ENCODE results near the gene ETDA. TPM values are rescaled to one million over a fixed set of nuclear protein-coding genes. Genes with fewer than 3 reads are reported as not detected.
"Not testable (repeated sequence)": the region's sequence is repeated elsewhere in the genome, so short reads cannot be mapped to it uniquely, and the experiment has no call there.

The ETDA gene
- total RNA-seq, 2 donors from 2014 or later = not detected

- Histone ChIP-seq H3K27me3 (no peaks in the 10 kb centered on the region), H3K4me3 (no peak overlapping the region), H3K9ac (ENCODE audit: low read depth in 2 of 2, low read length in 2 of 2) (no peak overlapping the region), H3K36me3 (no peaks in the 10 kb centered on the region), H3K4me1 (no peaks in the 10 kb centered on the region), H3K27ac (no peak overlapping the region), H3K9me3 (no peaks in the 10 kb centered on the region)
- TF ChIP-seq CTCF (IDR thresholded peaks at IDR 0.05) = no peak
- intact Hi-C loops (cut with DNase I) = no loop called here
- DNase-seq = no peak
Measured at GRCh38 chrX:135257469-135257868, 5.6 kb downstream of the ETDA start.

GRCh38 chrX:135260976-135261375 lies 9.1 kb downstream of the ETDA start:
- DNase-seq; H3K36me3 ChIP-seq; H3K27ac ChIP-seq; H3K9me3 ChIP-seq; H3K4me1 ChIP-seq; H3K4me3 ChIP-seq; H3K9ac ChIP-seq (ENCODE audit: low read depth in 2 of 2, low read length in 2 of 2); intact Hi-C loops (cut with DNase I); H3K27me3 ChIP-seq: not testable (repeated sequence)

GRCh38 chrX:135263376-135263775 lies 11.5 kb downstream of the ETDA start:
- intact Hi-C loops (cut with DNase I); H3K27me3 ChIP-seq; H3K27ac ChIP-seq; H3K9me3 ChIP-seq; DNase-seq; H3K36me3 ChIP-seq; H3K9ac ChIP-seq (ENCODE audit: low read depth in 2 of 2, low read length in 2 of 2); H3K4me3 ChIP-seq; H3K4me1 ChIP-seq: not testable (repeated sequence)

GRCh38 chrX:135264206-135264605 lies 12.3 kb downstream of the ETDA start:
- Histone ChIP-seq H3K27me3 (no peaks in the 10 kb centered on the region), H3K36me3 (no peaks in the 10 kb centered on the region), H3K4me3 (no peak overlapping the region), H3K4me1 (no peaks in the 10 kb centered on the region), H3K9me3 (no peaks in the 10 kb centered on the region), H3K27ac (no peak overlapping the region), H3K9ac (ENCODE audit: low read depth in 2 of 2, low read length in 2 of 2) (no peak overlapping the region)
- intact Hi-C loops (cut with DNase I) = no loop called here
- no peak for TF ChIP-seq CTCF (IDR thresholded peaks at IDR 0.05)
- no peak for DNase-seq

DNA sequence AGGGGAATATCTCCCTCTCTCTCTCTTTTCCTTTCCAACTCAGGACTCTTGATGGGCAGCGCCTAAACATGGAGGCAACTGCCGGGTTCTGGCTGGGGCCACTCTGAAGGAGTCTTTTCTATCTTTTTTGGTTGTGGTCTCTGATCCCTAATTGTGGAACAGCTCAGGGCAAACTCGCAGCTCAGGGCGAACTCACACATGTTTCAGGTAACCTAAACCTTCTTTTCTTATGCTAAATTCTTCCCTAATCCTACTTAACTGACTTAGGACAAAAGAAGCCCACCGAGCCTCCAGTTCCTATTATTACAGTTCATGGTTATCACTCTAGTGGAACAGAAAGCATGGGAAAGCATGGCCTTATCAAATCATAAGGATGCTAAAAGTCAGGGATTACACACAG lies 21.3 kb downstream of the ETDA start:
- no peaks in the 10 kb centered on the region for H3K9me3 ChIP-seq
- no peaks in the 10 kb centered on the region for H3K27me3 ChIP-seq
- H3K4me3 ChIP-seq = no peak overlapping the region
- H3K27ac ChIP-seq = no peak overlapping the region
- intact Hi-C loops (cut with DNase I) = no loop called here
- DNase-seq = no peak
- no peaks in the 10 kb centered on the region for H3K4me1 ChIP-seq
- H3K9ac ChIP-seq (ENCODE audit: low read depth in 2 of 2, low read length in 2 of 2) = no peak overlapping the region
- TF ChIP-seq CTCF (IDR thresholded peaks at IDR 0.05) = no peak
- H3K36me3 ChIP-seq = no peaks in the 10 kb centered on the region

DNA sequence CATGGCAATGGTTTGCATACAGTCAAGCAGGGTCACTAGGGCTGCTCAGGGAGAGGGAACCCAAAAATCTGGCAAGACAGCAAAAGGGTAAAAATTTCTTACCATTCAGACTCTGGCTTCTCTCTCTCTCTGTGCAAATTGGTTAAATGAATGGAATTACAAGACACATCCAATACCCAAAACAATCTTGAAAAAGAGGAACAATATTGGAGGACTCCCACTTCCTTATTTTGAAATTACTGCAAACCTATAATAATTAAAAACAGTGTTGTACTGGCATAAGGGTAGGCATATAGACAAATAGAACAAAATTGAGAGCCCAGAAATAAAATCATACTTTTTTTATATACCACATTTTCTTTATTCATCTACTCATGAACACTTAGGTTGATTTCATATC lies 24.1 kb downstream of the ETDA start:
- Histone ChIP-seq H3K27me3 (no peaks in the 10 kb centered on the region), H3K27ac (no peak overlapping the region), H3K4me3 (no peak overlapping the region), H3K36me3 (no peaks in the 10 kb centered on the region), H3K9ac (ENCODE audit: low read depth in 2 of 2, low read length in 2 of 2) (no peak overlapping the region), H3K9me3 (no peaks in the 10 kb centered on the region), H3K4me1 (no peaks in the 10 kb centered on the region)
- TF ChIP-seq CTCF (IDR thresholded peaks at IDR 0.05) = no peak
- DNase-seq = no peak
- intact Hi-C loops (cut with DNase I) = no loop called here

Measured in colonic mucosa (tissue), 4 donors.